ENCODE measurements around the gene UGT1A5. TPM values are rescaled to one million over a fixed set of nuclear protein-coding genes. Genes with fewer than 3 reads are reported as not detected.

The UGT1A5 gene
- total RNA-seq, 1 donor from 2014 or later: not detected

DNA sequence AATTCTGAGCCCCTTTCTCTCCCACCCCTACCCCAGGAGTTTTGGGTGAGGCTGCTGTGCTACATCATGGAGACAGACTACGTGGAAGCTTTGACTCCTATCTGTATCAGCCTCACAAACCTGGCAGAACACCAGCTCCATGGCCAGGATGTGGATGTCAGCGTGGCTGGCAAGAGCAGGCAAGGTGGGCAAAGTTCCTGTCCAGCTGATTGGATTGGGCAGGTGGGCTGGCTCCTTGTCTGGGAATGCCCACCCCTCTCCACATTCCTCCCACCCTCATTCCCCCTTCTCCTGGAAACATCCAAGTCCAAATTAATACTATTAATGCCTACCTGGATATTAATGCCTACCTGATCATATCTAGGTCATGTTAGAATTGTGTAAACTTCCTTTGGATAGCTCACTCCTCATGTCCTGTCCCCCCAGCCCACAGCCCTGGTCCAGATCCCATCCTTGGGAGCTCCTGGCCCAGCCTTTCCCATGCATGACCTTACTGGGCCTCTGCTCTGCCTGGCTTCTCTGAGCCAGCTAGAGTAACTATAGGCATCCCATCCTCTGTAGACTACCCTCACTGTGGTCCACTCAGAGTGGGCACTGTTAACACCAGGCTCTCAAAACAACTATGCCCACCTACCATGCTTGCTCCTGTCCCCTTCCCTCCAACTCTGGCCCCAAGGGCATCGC lies 89.6 kb downstream of the UGT1A5 start:
- no peak for DNase-seq (ENCODE audit: low spot score)
- Mint-ChIP-seq H3K4me3 (no peak overlapping the region), H3K9me3 (no peaks in the 10 kb centered on the region), H3K27me3 (ENCODE audit: insufficient read depth) (peaks cover 8% of the 10 kb centered on the region), H3K27ac (no peak overlapping the region), H3K36me3 (ENCODE audit: low read depth) (no peaks in the 10 kb centered on the region), H3K4me1 (ENCODE audit: low read depth) (no peaks in the 10 kb centered on the region)
- intact Hi-C loops (cut with micrococcal nuclease): no loop called here

DNA sequence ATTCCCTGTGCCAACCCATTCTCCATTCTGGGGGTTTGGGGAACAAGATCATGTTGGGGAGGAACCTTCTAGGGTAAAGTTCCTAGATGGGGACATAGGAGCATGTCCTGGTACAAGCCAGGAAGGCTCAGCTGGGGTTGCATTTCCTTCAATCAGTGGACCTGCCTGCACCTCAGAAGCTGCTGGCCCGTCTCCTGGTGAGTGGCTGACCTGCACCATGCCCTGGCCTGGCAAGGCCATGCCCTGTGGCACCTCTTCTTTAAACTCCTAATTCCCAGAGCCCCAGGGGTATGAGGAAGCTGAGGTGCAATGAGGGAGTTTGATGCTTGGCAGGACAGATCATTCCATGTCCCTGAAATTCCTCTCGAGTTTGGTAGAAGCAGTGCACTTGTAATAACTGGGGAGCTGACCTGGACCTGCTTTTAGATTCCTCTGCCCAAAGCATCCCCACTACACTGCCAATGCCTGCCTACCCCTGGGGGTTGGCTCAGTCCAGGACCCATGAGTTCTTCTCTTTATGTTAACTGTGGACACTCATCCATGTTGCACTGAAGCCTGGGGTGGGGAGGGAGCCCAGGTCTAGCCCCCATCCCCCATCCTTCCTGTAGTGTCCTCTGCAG lies 90.7 kb downstream of the UGT1A5 start:
- Mint-ChIP-seq H3K27me3 (ENCODE audit: insufficient read depth) (peaks cover 8% of the 10 kb centered on the region), H3K4me3 (no peak overlapping the region), H3K9me3 (no peaks in the 10 kb centered on the region), H3K27ac (no peak overlapping the region), H3K4me1 (ENCODE audit: low read depth) (no peaks in the 10 kb centered on the region), H3K36me3 (ENCODE audit: low read depth) (no peaks in the 10 kb centered on the region)
- intact Hi-C loops (cut with micrococcal nuclease): no loop called here
- no peak for DNase-seq (ENCODE audit: low spot score)

DNA sequence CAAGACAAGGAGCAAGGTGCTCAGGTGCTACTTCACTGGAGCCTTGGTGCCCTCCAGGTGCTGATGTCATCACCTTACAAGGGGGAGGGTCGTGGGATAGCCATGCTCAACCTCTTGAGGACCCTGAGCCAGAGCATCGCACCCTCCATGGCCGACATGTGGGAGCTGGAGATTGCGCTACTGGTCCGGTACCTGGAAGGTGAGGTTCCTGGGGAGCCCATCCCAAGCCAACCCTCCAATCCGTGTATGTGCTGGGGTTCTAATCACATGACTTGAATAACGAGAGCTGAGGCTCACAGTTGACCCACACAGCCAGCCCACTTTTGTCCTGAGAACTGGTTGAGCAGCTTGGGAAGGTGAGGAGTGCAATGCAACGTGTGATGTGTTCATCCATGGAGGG lies 91.3 kb downstream of the UGT1A5 start:
- Mint-ChIP-seq H3K27me3 (ENCODE audit: insufficient read depth) (peaks cover 8% of the 10 kb centered on the region), H3K36me3 (ENCODE audit: low read depth) (no peaks in the 10 kb centered on the region), H3K4me1 (ENCODE audit: low read depth) (no peaks in the 10 kb centered on the region), H3K4me3 (no peak overlapping the region), H3K27ac (no peak overlapping the region), H3K9me3 (no peaks in the 10 kb centered on the region)
- intact Hi-C loops (cut with micrococcal nuclease): no loop called here
- no peak for DNase-seq (ENCODE audit: low spot score)

DNA sequence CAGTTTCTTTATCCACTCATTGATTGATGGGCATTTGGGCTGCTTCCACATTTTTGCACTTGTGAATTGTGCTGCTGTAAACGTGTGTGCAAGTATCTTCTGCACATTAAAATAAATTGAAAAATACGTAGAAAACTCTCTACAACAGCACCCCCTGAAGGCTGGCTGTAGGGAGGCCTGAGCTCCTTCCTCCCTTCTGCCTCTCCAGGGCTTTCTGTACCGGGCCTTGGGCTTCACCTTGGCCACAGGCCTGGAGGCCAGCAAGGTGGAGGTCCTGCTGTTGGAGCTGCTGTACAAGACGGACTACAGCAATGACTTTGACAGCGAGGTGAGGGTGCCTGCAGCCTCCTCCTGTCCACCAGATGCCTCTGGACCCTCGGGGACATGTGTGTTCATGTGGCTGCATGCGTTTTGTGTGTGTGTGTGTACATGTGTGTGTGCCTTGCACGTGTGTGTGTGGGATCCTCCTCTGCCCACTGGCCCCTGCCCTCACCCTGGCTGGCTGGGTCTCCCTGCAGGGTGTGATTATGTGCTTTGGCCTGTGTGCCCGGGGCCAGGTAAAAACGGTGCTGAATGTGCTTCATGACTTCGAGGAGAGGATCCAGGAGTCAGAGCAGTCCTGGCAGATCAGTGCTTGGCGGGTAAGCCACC lies 94.6 kb downstream of the UGT1A5 start:
- DNase-seq (ENCODE audit: low spot score): no peak
- H3K9me3 Mint-ChIP-seq: no peaks in the 10 kb centered on the region
- H3K4me3 Mint-ChIP-seq: no peak overlapping the region
- no peaks in the 10 kb centered on the region for H3K4me1 Mint-ChIP-seq (ENCODE audit: low read depth)
- peaks cover 4% of the 10 kb centered on the region for H3K27me3 Mint-ChIP-seq (ENCODE audit: insufficient read depth)
- no peak overlapping the region for H3K27ac Mint-ChIP-seq
- intact Hi-C loops (cut with micrococcal nuclease): no loop called here
- no peaks in the 10 kb centered on the region for H3K36me3 Mint-ChIP-seq (ENCODE audit: low read depth)

DNA sequence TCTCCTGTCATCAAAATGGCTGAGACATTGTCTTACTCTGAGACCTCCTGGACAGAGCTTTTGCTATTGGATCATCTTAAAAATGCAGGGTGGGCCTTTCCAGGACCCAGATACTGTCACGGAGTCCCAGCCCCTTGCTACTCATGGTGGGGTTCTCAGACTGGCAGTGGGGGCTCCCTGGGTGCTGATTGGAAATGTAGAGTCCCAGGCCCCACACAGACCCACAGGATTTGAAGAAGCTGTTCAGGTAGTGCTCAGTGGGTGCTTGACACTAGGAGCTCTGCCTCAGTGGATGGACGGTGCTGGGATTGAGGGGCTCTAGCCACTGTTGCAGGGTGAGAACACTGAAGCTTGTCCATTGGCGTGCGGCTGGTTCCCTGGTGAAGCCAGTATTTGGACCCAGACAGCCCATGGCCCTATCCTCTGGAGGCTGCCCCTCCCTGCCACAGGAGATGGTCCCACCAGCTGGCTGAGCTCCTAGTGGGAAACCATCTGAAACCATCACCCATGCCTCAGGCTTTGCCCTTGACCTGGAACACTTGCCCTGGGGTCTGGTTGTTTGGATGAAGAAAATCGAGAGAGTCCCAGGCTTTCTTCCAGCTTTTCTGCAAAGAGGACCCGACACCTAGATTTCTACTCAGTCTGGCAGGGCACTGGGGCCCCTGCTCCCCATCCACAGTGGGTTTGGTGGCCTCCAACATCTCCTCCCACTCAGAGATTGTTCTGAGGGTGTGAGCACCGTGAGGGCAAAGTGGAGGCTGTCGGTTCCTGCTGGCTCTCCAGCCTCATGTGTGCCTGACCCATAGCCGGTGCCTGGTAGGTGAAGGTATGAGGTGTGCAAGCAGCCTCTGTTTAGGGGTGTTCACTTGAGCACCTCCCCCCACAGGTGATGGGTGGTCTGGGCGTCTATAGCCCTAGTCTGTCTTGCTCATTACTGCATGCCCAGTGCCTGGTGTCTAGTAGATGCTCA lies 95.5 kb downstream of the UGT1A5 start:
- H3K4me3 Mint-ChIP-seq: no peak overlapping the region
- intact Hi-C loops (cut with micrococcal nuclease): no loop called here
- H3K27ac Mint-ChIP-seq: no peak overlapping the region
- no peaks in the 10 kb centered on the region for H3K9me3 Mint-ChIP-seq
- no peaks in the 10 kb centered on the region for H3K4me1 Mint-ChIP-seq (ENCODE audit: low read depth)
- H3K27me3 Mint-ChIP-seq (ENCODE audit: insufficient read depth): no peaks in the 10 kb centered on the region
- DNase-seq (ENCODE audit: low spot score): no peak
- no peaks in the 10 kb centered on the region for H3K36me3 Mint-ChIP-seq (ENCODE audit: low read depth)

DNA sequence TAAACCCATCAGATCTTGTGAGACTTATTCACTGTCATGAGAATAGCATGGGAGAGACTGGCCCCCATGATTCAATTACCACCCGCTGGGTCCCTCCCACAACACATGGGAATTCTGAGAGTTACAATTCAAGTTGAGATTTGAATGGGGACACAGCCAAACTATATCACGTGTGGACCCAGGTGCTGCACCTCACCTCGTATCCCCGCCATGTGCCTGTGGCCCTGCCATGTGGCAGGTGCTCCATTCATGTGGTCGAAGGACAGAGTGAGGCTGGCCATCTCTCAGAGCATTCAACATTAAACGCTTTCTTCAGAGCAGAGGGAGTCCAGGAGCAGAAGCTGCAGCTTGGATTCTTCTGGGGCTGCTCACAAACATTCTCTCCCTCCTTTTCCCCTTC lies 97.7 kb downstream of the UGT1A5 start:
- intact Hi-C loops (cut with micrococcal nuclease): no loop called here
- Mint-ChIP-seq H3K27me3 (ENCODE audit: insufficient read depth) (peaks cover 4% of the 10 kb centered on the region), H3K27ac (no peak overlapping the region), H3K4me3 (no peak overlapping the region), H3K9me3 (no peaks in the 10 kb centered on the region), H3K4me1 (ENCODE audit: low read depth) (no peaks in the 10 kb centered on the region), H3K36me3 (ENCODE audit: low read depth) (no peaks in the 10 kb centered on the region)
- no peak for DNase-seq (ENCODE audit: low spot score)

DNA sequence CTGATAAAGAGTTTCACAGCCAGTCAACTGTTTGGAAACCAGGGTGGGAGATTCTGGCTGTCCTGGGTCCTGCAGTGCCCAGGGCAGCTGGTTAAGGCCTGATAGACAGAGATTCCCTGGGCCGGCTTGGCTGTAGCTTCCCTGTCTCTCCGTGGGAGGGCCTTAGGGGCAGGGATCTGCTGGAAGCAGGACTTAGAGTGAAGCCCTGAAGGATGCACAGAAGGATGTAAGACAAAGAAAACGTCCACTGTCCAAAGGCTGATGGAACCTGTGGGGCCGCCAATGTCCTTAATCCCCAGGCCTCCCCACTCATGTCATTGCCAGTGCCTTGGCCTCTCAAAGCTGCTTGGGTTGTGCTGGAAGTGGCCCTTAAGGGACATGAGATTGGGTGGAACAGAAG lies 98.4 kb downstream of the UGT1A5 start:
- no peaks in the 10 kb centered on the region for H3K9me3 Mint-ChIP-seq
- H3K4me1 Mint-ChIP-seq (ENCODE audit: low read depth): no peaks in the 10 kb centered on the region
- H3K27me3 Mint-ChIP-seq (ENCODE audit: insufficient read depth): peaks cover 10% of the 10 kb centered on the region
- DNase-seq (ENCODE audit: low spot score): no peak
- intact Hi-C loops (cut with micrococcal nuclease): no loop called here
- no peak overlapping the region for H3K4me3 Mint-ChIP-seq
- no peak overlapping the region for H3K27ac Mint-ChIP-seq
- no peaks in the 10 kb centered on the region for H3K36me3 Mint-ChIP-seq (ENCODE audit: low read depth)

DNA sequence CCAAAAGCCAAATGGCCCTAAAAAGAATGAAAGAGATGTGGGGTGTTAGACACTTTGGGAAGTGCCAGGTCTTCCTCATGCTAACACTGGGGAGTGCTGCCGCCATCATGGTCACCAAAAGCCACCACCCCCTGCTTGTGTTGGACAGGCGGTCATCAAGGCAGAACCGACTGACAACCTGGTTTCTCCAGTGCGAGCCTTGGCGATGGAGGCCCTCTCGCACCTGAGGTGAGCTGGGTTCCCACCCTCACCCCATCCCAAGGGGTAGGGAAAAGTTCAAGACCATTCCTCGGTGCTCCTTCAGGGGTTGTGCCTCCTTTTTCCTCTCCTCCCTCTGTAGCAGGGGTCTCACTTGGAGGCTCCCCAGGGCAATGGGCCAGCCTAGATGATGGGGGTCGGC lies 99.0 kb downstream of the UGT1A5 start:
- H3K4me1 Mint-ChIP-seq (ENCODE audit: low read depth): no peaks in the 10 kb centered on the region
- H3K36me3 Mint-ChIP-seq (ENCODE audit: low read depth): no peaks in the 10 kb centered on the region
- peaks cover 10% of the 10 kb centered on the region for H3K27me3 Mint-ChIP-seq (ENCODE audit: insufficient read depth)
- H3K9me3 Mint-ChIP-seq: no peaks in the 10 kb centered on the region
- no peak overlapping the region for H3K27ac Mint-ChIP-seq
- H3K4me3 Mint-ChIP-seq: no peak overlapping the region
- intact Hi-C loops (cut with micrococcal nuclease): no loop called here
- DNase-seq (ENCODE audit: low spot score): no peak

DNA sequence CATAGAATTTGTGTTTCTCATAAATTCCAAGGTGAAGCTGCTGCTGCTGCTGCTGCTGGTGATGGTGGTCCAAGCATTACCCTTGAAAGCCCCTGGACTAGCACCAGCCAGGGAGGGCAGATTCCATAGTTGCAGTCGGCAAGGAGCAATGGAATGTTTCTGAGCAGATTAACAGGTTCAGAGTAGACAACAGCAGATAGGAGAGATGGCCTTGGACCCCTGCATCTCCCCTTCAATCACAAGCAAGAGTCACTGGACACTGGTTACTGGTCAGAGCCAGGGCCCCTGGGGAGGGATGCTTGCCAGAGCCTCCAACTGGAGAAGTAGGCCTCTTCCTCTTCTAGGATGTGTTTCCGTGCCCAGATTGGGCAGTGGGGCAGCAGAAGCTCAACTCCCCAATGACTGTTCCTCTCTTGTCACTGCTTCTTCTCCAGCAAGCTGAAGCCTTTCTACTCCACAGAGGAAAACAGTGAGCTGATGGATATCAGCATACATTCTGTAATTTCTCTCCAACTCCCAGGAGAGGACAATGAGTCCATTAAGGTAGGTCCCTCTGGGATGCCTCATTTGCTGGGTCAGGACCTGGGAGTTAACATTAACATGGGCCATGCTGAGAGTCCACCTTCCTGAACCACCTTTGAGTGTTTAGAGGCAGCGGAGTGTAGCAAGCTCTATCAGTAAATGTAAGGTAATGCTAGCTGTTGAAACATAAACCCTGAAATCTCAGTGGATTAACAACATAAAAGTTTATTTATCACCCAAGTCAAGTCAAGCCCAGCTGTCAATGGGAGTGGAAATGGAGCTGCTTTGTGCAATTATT lies 100.7 kb downstream of the UGT1A5 start:
- Mint-ChIP-seq H3K4me1 (ENCODE audit: low read depth) (no peaks in the 10 kb centered on the region), H3K36me3 (ENCODE audit: low read depth) (no peaks in the 10 kb centered on the region), H3K4me3 (no peak overlapping the region), H3K27ac (no peak overlapping the region), H3K27me3 (ENCODE audit: insufficient read depth) (peaks cover 10% of the 10 kb centered on the region), H3K9me3 (no peaks in the 10 kb centered on the region)
- no peak for DNase-seq (ENCODE audit: low spot score)
- intact Hi-C loops (cut with micrococcal nuclease): no loop called here

DNA sequence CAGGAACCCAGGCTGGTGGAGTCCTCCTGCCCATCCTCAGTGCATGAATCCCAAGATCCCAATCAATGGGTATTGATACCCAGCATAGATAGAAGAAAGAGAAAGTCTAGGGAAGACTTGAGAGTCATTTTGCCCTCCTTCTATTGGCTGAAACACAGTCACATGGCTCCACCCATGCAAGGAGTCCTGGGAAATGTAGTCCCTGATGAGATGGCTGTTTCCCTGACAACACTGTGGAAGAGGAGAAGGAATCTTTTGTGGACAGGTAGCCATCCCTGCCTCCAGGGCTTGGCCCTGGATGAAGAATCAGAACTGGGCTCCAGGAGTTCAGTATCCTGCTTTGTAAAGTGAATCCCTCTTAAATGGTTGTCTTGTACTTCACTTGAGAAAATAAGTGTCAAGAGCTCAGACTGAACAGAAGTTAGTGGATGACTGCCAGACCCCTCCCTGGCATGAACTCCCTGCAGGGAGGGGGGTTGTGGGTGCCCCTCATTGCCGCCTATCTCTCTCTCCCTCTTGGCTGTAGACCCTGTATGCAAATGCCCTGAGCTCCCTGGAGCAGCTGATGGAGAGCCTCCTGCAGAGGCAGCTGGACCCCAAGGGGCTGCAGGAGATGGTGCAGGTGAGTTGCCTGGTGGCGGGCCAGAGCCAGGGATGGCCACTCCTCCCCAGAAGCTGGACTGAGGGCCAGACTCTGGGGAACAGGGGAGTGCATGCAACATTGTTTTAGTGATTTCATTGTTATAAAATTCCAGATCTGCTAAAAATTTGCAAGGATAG lies 101.5 kb downstream of the UGT1A5 start:
- Mint-ChIP-seq H3K9me3 (no peaks in the 10 kb centered on the region), H3K4me1 (ENCODE audit: low read depth) (no peaks in the 10 kb centered on the region), H3K36me3 (ENCODE audit: low read depth) (no peaks in the 10 kb centered on the region), H3K27me3 (ENCODE audit: insufficient read depth) (peaks cover 10% of the 10 kb centered on the region), H3K4me3 (no peak overlapping the region), H3K27ac (no peak overlapping the region)
- intact Hi-C loops (cut with micrococcal nuclease): no loop called here
- no peak for DNase-seq (ENCODE audit: low spot score)

DNA sequence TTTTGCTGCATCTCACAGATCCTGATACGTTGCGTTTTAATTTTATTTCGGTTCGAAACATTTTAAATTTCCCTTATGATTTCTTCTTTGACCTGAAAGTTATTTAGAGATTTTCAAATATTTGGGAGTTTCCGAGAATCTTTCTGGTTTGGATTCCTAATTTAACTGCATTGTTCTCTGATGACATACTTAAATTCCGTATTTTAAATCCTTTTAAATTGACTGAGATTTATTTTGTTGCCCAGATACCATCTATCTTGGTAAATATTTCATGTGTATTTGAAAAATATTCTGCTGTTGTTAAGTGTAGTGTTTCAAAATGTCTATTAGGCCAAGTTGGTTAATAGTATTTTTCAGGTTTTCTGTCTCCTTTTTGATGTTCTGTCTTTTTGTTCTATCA lies 103.2 kb downstream of the UGT1A5 start:
- intact Hi-C loops (cut with micrococcal nuclease): no loop called here
- H3K9me3 Mint-ChIP-seq: no peaks in the 10 kb centered on the region
- DNase-seq (ENCODE audit: low spot score): no peak
- H3K4me3 Mint-ChIP-seq: no peak overlapping the region
- H3K27ac Mint-ChIP-seq: no peak overlapping the region
- no peaks in the 10 kb centered on the region for H3K4me1 Mint-ChIP-seq (ENCODE audit: low read depth)
- H3K27me3 Mint-ChIP-seq (ENCODE audit: insufficient read depth): peaks cover 10% of the 10 kb centered on the region
- no peaks in the 10 kb centered on the region for H3K36me3 Mint-ChIP-seq (ENCODE audit: low read depth)

DNA sequence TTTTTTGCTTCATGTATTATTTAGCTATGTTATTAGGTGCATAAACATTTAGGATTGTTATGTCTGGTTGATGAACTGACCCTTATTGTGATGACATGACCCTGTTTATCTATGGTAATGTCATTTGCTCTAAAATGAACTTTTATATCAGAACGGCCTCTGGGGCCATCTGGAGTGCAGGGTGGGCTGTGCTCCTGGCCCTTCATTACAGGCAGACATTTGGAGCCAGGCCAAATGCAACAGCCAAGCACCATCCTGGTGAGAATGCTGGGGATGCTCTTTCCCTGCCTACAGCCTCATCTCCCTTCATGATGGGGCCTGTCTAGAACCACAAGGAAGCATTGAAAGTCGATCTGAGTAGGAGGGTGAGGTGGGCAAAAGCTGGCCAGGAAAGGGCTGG lies 103.6 kb downstream of the UGT1A5 start:
- Mint-ChIP-seq H3K27me3 (ENCODE audit: insufficient read depth) (peaks cover 10% of the 10 kb centered on the region), H3K9me3 (no peaks in the 10 kb centered on the region), H3K4me1 (ENCODE audit: low read depth) (no peaks in the 10 kb centered on the region), H3K4me3 (no peak overlapping the region), H3K36me3 (ENCODE audit: low read depth) (no peaks in the 10 kb centered on the region), H3K27ac (no peak overlapping the region)
- DNase-seq (ENCODE audit: low spot score): no peak
- intact Hi-C loops (cut with micrococcal nuclease): no loop called here
